ENCODE data around the gene MYT1. TPM values are rescaled to one million over a fixed set of nuclear protein-coding genes. Genes with fewer than 3 reads are reported as not detected.

The MYT1 gene
- total and polyA plus RNA-seq, 7 donors: under 0.01 TPM; not detected in 6

GRCh38 chr20:64219202-64219601 lies 55.0 kb downstream of the MYT1 start:
- ATAC-seq (no peak), DNase-seq (no peak)
- peaks cover 36% of the 10 kb centered on the region for H3K4me1 ChIP-seq
- intact Hi-C loops (cut with DNase I): no loop called here
- H3K27ac ChIP-seq: no peak overlapping the region
- no peaks in the 10 kb centered on the region for H3K9me3 ChIP-seq
- H3K4me3 ChIP-seq: no peak overlapping the region
- 80 to 89% (median 82%) methylated on average over 12 of the region's 12 CpGs for WGBS, 3 donors
- no peaks in the 10 kb centered on the region for H3K36me3 ChIP-seq (ENCODE audit: insufficient read depth in 1 of 2, low read depth in 1 of 2)
- TF ChIP-seq CTCF (IDR thresholded peaks at IDR 0.05): no peak
- H3K27me3 ChIP-seq (ENCODE audit: insufficient read depth in 3 of 3, low read length in 2 of 3): no peaks in the 10 kb centered on the region

- Histone ChIP-seq H3K27me3 (ENCODE audit: insufficient read depth in 3 of 3, low read length in 2 of 3) (no peaks in the 10 kb centered on the region), H3K9me3 (no peaks in the 10 kb centered on the region), H3K4me1 (peaks cover 36% of the 10 kb centered on the region), H3K27ac (no peak overlapping the region), H3K36me3 (ENCODE audit: insufficient read depth in 1 of 2, low read depth in 1 of 2) (no peaks in the 10 kb centered on the region), H3K4me3 (no peak overlapping the region)
- 69 to 73% (median 72%) methylated on average over 14 to 16 of the region's 16 CpGs for WGBS, 3 donors
- ATAC-seq: no peak
- TF ChIP-seq CTCF (IDR thresholded peaks at IDR 0.05): no peak
- intact Hi-C loops (cut with DNase I): no loop called here
- no peak for DNase-seq
Observed at GRCh38 chr20:64219730-64220129, 55.5 kb downstream of the MYT1 start.

- Histone ChIP-seq H3K27ac (no peak overlapping the region), H3K4me3 (no peak overlapping the region), H3K9me3 (no peaks in the 10 kb centered on the region), H3K27me3 (ENCODE audit: insufficient read depth in 3 of 3, low read length in 2 of 3) (no peaks in the 10 kb centered on the region), H3K4me1 (peaks cover 31% of the 10 kb centered on the region), H3K36me3 (ENCODE audit: insufficient read depth in 1 of 2, low read depth in 1 of 2) (no peaks in the 10 kb centered on the region)
- TF ChIP-seq CTCF (IDR thresholded peaks at IDR 0.05): no peak
- WGBS, 3 donors: 80 to 83% (median 83%) methylated on average over 8 of the region's 8 CpGs
- no peak for DNase-seq
- intact Hi-C loops (cut with DNase I): no loop called here
- ATAC-seq: no peak
Observed at GRCh38 chr20:64220420-64220819, 56.2 kb downstream of the MYT1 start.

- Histone ChIP-seq H3K27ac (no peak overlapping the region), H3K9me3 (no peaks in the 10 kb centered on the region), H3K36me3 (ENCODE audit: insufficient read depth in 1 of 2, low read depth in 1 of 2) (no peaks in the 10 kb centered on the region), H3K4me1 (peaks cover 25% of the 10 kb centered on the region), H3K27me3 (ENCODE audit: insufficient read depth in 3 of 3, low read length in 2 of 3) (no peaks in the 10 kb centered on the region), H3K4me3 (no peak overlapping the region)
- intact Hi-C loops (cut with DNase I): no loop called here
- DNase-seq: no peak
- 81 to 83% (median 82%) methylated on average over 16 to 17 of the region's 17 CpGs for WGBS, 3 donors
- no peak for ATAC-seq
- TF ChIP-seq CTCF (IDR thresholded peaks at IDR 0.05): no peak
Observed at GRCh38 chr20:64220891-64221527, 56.8 kb downstream of the MYT1 start.

- H3K27ac ChIP-seq: peak overlapping the region; percentile 62
- 15 to 38% (median 22%) methylated on average over 5 of the region's 5 CpGs for WGBS, 3 donors
- no peaks in the 10 kb centered on the region for H3K36me3 ChIP-seq (ENCODE audit: insufficient read depth in 1 of 2, low read depth in 1 of 2)
- peaks cover 25% of the 10 kb centered on the region for H3K4me1 ChIP-seq
- no peaks in the 10 kb centered on the region for H3K9me3 ChIP-seq
- H3K27me3 ChIP-seq (ENCODE audit: insufficient read depth in 3 of 3, low read length in 2 of 3): no peaks in the 10 kb centered on the region
- no peak for TF ChIP-seq CTCF (IDR thresholded peaks at IDR 0.05)
- DNase-seq: peak in 1 of 2 donors; percentile 36
- intact Hi-C loops (cut with DNase I): no loop called here
- ATAC-seq: peak; percentile 61 to 86 (median 82)
- no peak overlapping the region for H3K4me3 ChIP-seq
Observed at GRCh38 chr20:64222291-64222735, 58.1 kb downstream of the MYT1 start.
